Mononuclear cell (primary cell): Measurements from ENCODE around the gene KCTD18. TPM values are rescaled to one million over a fixed set of nuclear protein-coding genes. Genes with fewer than 3 reads are reported as not detected.

Source experiments
- H3K27me3 ChIP-seq: 2 replicates; pipeline ENCODE4 v1.6.0; 2011; ENCODE audit warnings: low read length, control low read depth; ENCODE audit not compliant: insufficient read depth
- H3K4me1 ChIP-seq: 2 replicates; pipeline ENCODE4 v1.5.1; 2011; ENCODE audit warnings: mild to moderate bottlenecking, low read length, control low read depth; ENCODE audit not compliant: insufficient read depth
- H3K4me3 ChIP-seq: 2 replicates; pipeline ENCODE4 v1.5.1; 2011; ENCODE audit warnings: mild to moderate bottlenecking, low read length, moderate library complexity
- H3K9me3 ChIP-seq: 2 replicates; pipeline ENCODE4 v1.5.1; 2011; ENCODE audit warnings: low read depth, mild to moderate bottlenecking, control low read depth, low read length
- total RNA-seq: library from RNA; depleted of rRNA; stranded (reverse); fragments of >200 nt; gene quantifications from one replicate; pipeline ENCODE4 v1.2.3, GENCODE V29; 2012

The KCTD18 gene
- total RNA-seq, 1 donor, result 23.5 TPM

GRCh38 chr2:200454927-200455801, 54.7 kb downstream of the KCTD18 start:
- peaks cover 35% of the 10 kb centered on the region for H3K4me1 ChIP-seq
- H3K9me3 ChIP-seq, result no peaks in the 10 kb centered on the region
- H3K4me3 ChIP-seq, result no peak overlapping the region

GRCh38 chr2:200453853-200454534, 55.9 kb downstream of the KCTD18 start:
- H3K4me1 ChIP-seq, result peaks cover 36% of the 10 kb centered on the region

More at GRCh38 chr2:200454927-200455801, 54.7 kb downstream of the KCTD18 start:
- no peaks in the 10 kb centered on the region for H3K27me3 ChIP-seq

GRCh38 chr2:200453142-200453852, 56.6 kb downstream of the KCTD18 start:
- H3K9me3 ChIP-seq, result no peaks in the 10 kb centered on the region

More at GRCh38 chr2:200453853-200454534, 55.9 kb downstream of the KCTD18 start:
- Histone ChIP-seq H3K9me3 (no peaks in the 10 kb centered on the region), H3K27me3 (no peaks in the 10 kb centered on the region), H3K4me3 (no peak overlapping the region)

GRCh38 chr2:200452377-200452776, 57.5 kb downstream of the KCTD18 start:
- Histone ChIP-seq H3K4me1 (peaks cover 36% of the 10 kb centered on the region), H3K9me3 (no peaks in the 10 kb centered on the region), H3K27me3 (no peaks in the 10 kb centered on the region), H3K4me3 (no peak overlapping the region)

More at GRCh38 chr2:200453142-200453852, 56.6 kb downstream of the KCTD18 start:
- no peaks in the 10 kb centered on the region for H3K27me3 ChIP-seq
- no peak overlapping the region for H3K4me3 ChIP-seq
- peaks cover 36% of the 10 kb centered on the region for H3K4me1 ChIP-seq

GRCh38 chr2:200451511-200451910, 58.4 kb downstream of the KCTD18 start:
- Histone ChIP-seq H3K27me3 (no peaks in the 10 kb centered on the region), H3K4me1 (peaks cover 33% of the 10 kb centered on the region), H3K4me3 (no peak overlapping the region), H3K9me3 (no peaks in the 10 kb centered on the region)

GRCh38 chr2:200450288-200450687, 59.6 kb downstream of the KCTD18 start:
- Histone ChIP-seq H3K27me3 (no peaks in the 10 kb centered on the region), H3K4me1 (peaks cover 21% of the 10 kb centered on the region), H3K9me3 (no peaks in the 10 kb centered on the region), H3K4me3 (no peak overlapping the region)

GRCh38 chr2:200449149-200449548, 60.7 kb downstream of the KCTD18 start:
- Histone ChIP-seq H3K4me1 (peaks cover 18% of the 10 kb centered on the region), H3K9me3 (no peaks in the 10 kb centered on the region), H3K4me3 (no peak overlapping the region), H3K27me3 (no peaks in the 10 kb centered on the region)

GRCh38 chr2:200448455-200448854, 61.4 kb downstream of the KCTD18 start:
- no peak overlapping the region for H3K4me3 ChIP-seq
- no peaks in the 10 kb centered on the region for H3K27me3 ChIP-seq
- no peaks in the 10 kb centered on the region for H3K9me3 ChIP-seq
- H3K4me1 ChIP-seq, result peaks cover 18% of the 10 kb centered on the region

GRCh38 chr2:200447139-200447855, 62.6 kb downstream of the KCTD18 start:
- H3K4me1 ChIP-seq, result peaks cover 18% of the 10 kb centered on the region
- H3K9me3 ChIP-seq, result no peaks in the 10 kb centered on the region
- H3K27me3 ChIP-seq, result no peaks in the 10 kb centered on the region
- no peak overlapping the region for H3K4me3 ChIP-seq

GRCh38 chr2:200446612-200447011, 63.3 kb downstream of the KCTD18 start:
- no peaks in the 10 kb centered on the region for H3K27me3 ChIP-seq
- no peaks in the 10 kb centered on the region for H3K9me3 ChIP-seq
- no peak overlapping the region for H3K4me3 ChIP-seq
- H3K4me1 ChIP-seq, result peaks cover 15% of the 10 kb centered on the region

- Histone ChIP-seq H3K4me3 (no peak overlapping the region), H3K4me1 (peaks cover 2% of the 10 kb centered on the region), H3K27me3 (no peaks in the 10 kb centered on the region), H3K9me3 (no peaks in the 10 kb centered on the region)
These were observed 64.6 kb downstream of the KCTD18 start for GRCh38 chr2:200445284-200445683.

- H3K9me3 ChIP-seq, result no peaks in the 10 kb centered on the region
- no peaks in the 10 kb centered on the region for H3K4me1 ChIP-seq
- no peaks in the 10 kb centered on the region for H3K27me3 ChIP-seq
- H3K4me3 ChIP-seq, result no peak overlapping the region
These were observed 65.3 kb downstream of the KCTD18 start for GRCh38 chr2:200444530-200444929.

- H3K27me3 ChIP-seq, result no peaks in the 10 kb centered on the region
- H3K9me3 ChIP-seq, result no peaks in the 10 kb centered on the region
- H3K4me3 ChIP-seq, result no peak overlapping the region
- H3K4me1 ChIP-seq, result no peaks in the 10 kb centered on the region
These were observed 66.0 kb downstream of the KCTD18 start for GRCh38 chr2:200443916-200444315.

- Histone ChIP-seq H3K27me3 (no peaks in the 10 kb centered on the region), H3K9me3 (no peaks in the 10 kb centered on the region), H3K4me1 (no peaks in the 10 kb centered on the region), H3K4me3 (no peak overlapping the region)
These were observed 66.5 kb downstream of the KCTD18 start for GRCh38 chr2:200443376-200443775.
